GM18505 (cell line): Measurements from ENCODE around the gene RHOU.
"Not testable (repeated sequence)": the region's sequence is repeated elsewhere in the genome, so short reads cannot be mapped to it uniquely, and the experiment has no call there.

Experiments used
- ATAC-seq: cut with Tn5 transposase; IDR thresholded peaks from one replicate; pipeline ENCODE4 v1.9.1; 2021; ENCODE audit not compliant: unreplicated experiment
- POLR2A ChIP-seq: IDR thresholded peaks from 4 replicates; pipeline ENCODE4 v1.6.1; 2011; ENCODE audit warnings: borderline replicate concordance; ENCODE audit not compliant: insufficient read depth, insufficient read length; ENCODE audit errors: extremely low read depth

RHOU gene

DNA sequence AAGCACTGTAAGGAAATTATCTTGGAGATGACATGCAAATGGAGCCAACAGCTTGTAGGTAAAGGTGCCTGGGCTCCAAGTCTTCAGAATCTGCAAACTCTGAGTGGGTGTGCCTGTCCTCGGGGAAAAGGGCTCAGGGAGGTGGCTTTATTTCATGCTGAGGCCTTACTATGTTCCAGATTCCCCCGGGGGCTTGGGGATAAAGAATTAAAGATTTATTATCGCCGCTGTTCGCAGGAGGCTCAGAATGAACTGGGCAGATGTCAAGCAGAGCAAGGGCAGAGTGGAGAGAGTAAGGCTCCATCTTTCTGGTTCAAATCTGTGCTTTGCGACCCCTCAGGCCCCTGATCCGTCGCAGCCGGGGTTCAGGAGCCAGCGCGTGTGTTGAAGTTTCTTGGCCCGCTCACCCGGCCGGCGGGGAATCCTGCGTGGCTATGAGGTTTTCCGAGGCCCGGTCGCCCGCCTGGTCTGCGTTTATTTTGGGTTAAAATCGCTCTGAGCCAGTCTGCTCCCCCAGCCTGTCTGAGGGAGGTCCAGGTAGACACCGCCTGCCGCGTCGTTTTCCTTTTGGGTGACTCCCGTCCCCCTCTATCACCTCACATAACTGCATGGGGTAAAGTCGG is 19.5 kb downstream of the RHOU start:
- TF ChIP-seq POLR2A, result no peak
- no peak for ATAC-seq

- no peak for TF ChIP-seq POLR2A
- no peak for ATAC-seq
Measured at GRCh38 chr1:228755800-228756199, 20.5 kb downstream of the RHOU start.

- ATAC-seq, result no peak
- TF ChIP-seq POLR2A, result no peak
Measured at GRCh38 chr1:228756457-228756856, 21.2 kb downstream of the RHOU start.

DNA sequence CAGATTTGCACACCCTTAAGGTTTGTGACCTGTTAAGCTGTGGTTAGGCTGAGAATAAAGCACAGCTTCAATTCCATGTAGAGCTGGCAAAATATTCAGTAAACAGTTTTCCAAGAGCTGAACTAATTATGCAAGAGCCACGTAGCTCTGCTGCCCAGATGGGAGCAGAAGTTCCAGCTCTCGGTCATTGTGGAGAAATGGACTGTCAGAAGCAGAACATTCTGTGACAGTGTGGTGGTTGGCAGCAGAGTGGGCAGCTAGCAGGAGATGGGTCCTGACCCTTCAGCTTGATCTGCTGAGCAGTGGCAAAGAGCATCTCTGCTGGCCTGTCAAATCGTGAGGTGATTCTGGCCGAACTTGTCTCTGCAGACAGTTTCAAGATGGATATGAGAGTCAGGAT is 23.2 kb downstream of the RHOU start:
- TF ChIP-seq POLR2A, result no peak
- ATAC-seq, result no peak

DNA sequence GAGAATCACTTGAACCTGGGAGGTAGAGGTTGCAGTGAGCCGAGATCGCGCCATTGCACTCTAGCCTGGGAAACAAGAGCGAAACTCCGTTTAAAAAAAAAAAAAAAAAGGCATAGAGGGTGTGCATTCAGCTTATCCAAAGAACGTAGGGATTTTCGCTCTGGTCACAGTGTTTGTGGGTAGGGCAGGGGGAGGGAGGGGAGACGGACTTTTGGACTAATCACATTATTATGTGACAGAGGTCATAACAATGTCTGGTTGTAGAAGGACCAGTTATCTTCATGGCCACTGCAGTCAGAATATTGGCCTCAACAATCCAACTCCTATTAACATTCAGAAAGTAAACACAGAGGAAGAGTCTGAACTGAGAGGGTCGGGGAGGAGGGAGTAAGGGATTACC is 25.7 kb downstream of the RHOU start:
- TF ChIP-seq POLR2A, result no peak
- ATAC-seq, result no peak

DNA sequence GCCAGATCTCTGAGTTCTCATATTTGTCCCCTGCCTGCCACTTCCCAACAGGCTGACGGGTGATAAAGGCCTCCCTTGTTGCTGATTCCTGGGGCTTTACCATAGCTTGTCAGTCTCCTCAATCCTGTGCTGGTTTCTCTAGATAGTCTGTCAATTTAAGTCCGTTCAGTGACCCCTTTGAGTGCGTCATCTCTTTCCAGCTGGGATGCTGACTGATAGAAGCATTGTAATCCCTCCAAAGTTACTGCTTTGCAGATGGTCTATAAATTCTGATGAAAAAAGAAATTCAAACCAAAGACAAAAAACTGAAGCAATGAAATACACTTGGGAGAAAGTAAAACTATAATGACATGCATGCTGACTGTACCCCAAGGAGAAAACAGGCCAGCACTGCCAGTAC is 28.3 kb downstream of the RHOU start:
- TF ChIP-seq POLR2A, result no peak
- no peak for ATAC-seq

DNA sequence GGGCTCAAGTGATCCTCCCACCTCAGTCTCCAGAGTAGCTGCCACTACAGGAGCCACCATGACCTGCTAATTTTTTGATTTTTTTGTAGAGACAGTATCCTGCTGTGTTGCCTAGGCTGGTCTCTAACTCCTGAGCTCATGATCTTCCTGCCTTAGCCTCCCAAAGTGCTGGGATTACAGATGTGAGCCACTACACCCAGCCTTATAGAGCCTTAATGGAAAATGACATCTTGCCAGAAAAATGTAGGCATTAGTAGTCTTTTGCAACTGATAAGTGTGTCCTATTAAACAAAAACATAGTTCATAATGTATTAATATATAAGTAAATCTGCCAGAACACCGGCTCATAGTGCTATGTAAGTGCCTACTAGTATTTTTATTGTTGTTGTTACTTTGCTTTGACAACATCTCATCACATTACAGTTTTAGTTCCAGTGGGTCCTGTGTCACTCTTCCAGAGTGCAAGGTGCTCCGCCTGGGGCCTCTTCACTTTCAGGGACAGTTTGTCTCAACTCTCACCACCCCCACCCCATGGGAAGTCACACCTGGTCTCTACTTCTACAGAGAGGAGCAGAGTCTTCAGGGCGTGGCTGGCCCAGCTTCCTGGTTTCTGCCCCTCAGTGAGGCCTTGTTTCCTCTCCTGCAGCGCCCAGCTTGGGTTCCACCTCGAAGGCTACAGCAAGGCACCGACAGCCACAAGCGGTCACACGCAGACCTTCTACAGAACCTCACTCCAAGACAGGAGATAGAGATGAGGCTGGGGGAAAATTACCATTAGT is 30.1 kb downstream of the RHOU start:
- no peak for TF ChIP-seq POLR2A
- ATAC-seq, result no peak

- no peak for ATAC-seq
Measured at GRCh38 chr1:228766788-228767187, 31.5 kb downstream of the RHOU start.

DNA sequence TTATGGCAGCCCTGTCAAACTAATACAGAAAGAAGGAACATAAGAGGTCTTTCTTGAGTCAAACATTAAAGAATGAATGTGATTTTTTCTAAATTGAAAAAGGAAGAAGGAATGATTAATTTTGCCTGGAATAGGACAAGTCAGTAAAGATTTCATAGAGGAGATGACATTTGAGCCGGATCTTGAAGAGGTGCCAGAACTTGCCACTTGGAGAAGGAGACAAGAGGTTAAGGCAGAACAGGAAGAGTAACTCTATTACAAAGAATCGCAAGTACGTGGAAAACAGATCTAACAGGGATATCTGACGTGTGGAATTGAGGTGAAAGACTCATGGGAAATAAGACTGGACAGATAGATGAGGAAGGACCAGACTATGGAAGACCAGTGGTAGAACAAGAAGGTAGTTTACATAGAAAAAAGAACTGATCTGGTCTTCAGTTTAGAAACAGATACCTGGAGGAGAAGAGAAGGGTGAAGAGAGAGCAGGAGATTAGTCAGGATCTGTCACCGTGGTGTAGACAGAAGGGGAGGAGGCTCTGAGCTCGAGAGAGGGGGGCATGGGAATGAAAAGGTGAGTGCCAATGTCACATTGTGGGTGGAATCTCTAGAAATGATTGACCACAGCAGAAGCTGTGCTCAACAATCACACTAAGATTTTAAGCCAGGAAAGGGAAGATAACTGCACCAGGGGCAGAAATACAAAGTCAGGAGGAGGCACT is 32.5 kb downstream of the RHOU start:
- no peak for TF ChIP-seq POLR2A
- no peak for ATAC-seq

More at GRCh38 chr1:228766788-228767187, 31.5 kb downstream of the RHOU start:
- no peak for TF ChIP-seq POLR2A

DNA sequence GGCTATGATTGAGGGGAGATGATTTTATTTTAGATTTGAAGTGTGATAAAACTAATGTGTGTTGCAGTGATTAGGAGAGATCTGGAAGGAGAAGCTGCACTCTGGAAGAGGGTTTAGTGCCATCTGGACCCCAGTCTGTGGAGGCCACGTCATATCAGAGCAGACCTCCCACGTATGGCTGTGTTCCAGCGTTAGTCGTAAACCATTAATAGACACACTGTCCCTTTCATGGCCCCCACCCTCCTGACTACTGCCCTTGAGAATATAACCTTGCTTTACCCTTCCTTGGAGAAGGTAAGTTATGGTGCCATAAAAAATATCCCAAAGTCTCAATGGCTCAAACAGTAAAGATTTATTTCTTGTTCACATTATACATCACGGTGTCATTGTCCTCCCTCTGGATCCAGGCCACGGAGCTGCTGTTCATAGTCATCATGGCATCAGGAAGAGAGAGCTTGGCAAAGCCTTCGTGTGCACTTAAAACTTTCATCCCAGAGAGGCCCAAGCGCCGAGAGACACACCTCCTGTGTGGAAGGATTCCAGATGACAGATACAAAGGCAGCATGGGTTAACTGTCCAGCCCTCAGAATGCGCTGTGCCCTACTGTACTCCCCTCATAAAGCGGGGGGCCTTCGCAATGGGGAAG is 33.2 kb downstream of the RHOU start:
- TF ChIP-seq POLR2A, result no peak
- ATAC-seq, result no peak

DNA sequence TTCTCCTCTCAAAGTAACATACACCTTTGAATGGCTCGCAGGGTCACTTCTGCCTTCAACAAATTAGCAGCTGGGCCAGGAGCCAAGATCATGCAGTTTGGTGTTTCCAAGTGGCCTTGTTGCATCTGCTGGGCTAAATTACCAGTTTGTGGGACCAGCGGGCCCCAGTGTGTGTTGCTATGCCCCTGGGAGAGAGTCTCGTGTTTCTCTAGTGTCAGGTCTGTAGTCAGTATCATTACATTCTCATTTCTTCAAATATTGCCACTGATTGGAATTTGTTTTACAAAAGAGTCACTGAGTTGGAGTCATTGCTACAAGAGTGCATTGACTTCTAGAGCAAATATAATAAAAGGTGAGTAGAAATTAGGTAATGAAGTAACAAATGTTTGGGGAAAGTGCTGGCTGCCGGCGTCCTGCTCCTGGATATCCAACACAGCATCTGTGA is 35.5 kb downstream of the RHOU start:
- TF ChIP-seq POLR2A, result no peak
- ATAC-seq, result no peak

DNA sequence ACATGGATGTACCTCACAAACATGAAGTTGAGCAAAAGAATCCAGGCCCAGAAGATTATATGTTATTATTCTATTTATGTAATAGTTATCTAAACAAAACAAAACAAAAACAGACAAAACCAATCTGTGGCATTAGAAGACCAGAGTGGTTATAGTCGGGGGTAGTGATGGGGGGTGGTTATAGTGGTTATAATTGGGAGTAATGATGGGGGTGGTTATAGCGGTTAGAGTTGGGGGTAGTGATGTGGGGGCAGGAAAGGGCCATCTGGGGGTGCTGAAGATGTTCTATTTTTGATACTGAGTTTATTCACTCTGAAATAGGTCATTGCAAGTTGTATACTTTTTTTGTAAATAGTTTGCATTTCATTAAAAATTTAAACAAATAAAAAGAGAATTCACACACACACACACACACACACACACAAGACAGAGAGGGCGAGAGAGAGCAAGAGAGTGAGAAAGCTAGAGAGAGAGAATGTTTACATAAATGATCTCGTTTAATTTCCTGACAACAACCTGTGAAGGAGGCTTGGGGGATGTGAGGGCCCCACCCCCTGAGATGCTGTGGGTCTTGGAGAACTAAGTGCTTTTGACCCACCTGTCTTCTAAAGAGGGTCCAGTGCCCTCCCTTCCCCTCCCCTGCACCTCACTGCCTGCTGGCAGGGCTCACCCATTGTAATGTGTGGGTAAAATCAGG is 37.4 kb downstream of the RHOU start:
- TF ChIP-seq POLR2A, result no peak

GRCh38 chr1:228775946-228776345 is 40.7 kb downstream of the RHOU start:
- ATAC-seq, result not testable (repeated sequence)

More for the DNA sequence above, 37.4 kb downstream of the RHOU start:
- no peak for ATAC-seq
